Activated CD4-positive, CD25-positive, alpha-beta regulatory T cell treated with anti-CD3 and anti-CD28 coated beads, Interleukin-2, amount 50 U/mL, for 16 hours (primary cell): ENCODE data around the gene GLIS2.
"Not testable (repeated sequence)": the region's sequence is repeated elsewhere in the genome, so short reads cannot be mapped to it uniquely, and the experiment has no call there.

ENCODE experiments used
- DNase-seq: peaks from one replicate; pipeline ENCODE4 v3.0.0-alpha.2; 2020; ENCODE audit warnings: low read depth, low spot score

Gene GLIS2

GRCh38 chr16:4319454-4320421 lies 3.9 kb downstream of the GLIS2 start:
- DNase-seq: no peak

DNA sequence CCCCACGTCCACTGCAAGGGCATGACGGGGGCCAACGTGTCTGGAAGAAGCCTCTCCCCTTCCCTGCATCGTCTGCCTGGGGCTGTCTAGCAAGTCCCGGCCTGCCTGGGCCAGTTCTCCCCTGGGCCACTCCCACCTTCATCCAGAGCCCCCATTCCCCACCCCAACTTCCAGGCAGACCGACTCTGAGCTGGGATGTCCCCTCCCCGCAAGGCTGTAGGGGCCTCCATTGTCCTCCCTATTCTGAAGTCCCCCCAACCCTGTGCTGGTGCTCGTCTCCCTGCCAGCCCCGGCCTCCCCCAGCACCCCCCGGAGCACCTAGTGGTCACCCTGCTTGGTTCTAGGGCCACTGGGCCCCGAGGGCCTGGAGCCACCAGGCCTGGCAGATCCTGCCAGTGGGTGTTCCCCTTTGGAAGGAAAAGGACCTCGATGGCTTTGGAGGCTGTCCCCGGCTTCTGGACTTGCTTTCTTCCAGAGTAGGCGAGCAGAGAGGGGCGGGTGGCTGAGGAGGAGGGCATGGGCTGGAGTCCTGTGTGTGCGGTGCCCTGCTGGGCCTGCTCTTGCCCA lies 4.8 kb downstream of the GLIS2 start:
- DNase-seq: no peak

DNA sequence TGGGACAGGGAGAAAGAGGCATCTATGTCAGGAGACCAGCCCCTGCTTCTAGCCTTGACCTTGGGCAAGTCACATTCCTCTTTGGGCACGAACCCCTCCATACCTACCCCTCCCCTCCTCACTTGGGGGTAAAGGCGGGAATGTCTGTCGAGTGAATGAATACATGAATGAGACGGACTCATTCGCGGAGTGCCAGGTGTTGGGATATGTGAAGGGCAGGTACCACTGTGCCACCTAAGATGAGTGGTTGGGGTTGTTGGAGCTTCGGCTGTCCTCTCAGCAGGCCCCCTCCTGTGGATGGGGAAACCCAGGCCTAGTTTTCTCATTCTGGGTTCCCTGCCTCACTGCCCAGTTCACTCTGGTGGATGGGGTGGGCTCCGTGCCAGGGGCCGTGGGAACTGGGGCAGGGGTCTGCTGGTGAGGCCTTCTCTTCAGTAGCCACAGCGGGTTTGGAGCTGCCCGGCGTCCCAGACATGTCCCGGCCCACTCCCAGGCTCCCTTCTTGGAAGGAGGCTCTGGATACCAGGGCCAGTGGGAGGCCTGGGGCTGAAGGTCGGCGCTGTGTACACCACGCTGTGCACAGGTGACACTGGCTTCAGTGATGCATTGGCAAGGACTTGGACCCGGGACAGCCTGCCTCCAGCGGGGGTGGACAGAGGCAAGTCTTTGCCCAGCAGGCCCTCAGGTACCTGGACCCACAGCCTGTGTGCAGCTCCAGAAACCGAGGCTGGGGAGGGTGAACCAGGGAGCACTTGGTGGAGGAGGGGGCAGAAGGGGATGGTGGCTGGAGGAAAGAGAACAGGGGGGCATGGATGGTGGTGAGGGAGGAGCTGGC lies 5.6 kb downstream of the GLIS2 start:
- no peak for DNase-seq

- no peak for DNase-seq
Measured at GRCh38 chr16:4322121-4323052, 6.5 kb downstream of the GLIS2 start.

- no peak for DNase-seq
Measured at GRCh38 chr16:4323071-4323844, 7.4 kb downstream of the GLIS2 start.

DNA sequence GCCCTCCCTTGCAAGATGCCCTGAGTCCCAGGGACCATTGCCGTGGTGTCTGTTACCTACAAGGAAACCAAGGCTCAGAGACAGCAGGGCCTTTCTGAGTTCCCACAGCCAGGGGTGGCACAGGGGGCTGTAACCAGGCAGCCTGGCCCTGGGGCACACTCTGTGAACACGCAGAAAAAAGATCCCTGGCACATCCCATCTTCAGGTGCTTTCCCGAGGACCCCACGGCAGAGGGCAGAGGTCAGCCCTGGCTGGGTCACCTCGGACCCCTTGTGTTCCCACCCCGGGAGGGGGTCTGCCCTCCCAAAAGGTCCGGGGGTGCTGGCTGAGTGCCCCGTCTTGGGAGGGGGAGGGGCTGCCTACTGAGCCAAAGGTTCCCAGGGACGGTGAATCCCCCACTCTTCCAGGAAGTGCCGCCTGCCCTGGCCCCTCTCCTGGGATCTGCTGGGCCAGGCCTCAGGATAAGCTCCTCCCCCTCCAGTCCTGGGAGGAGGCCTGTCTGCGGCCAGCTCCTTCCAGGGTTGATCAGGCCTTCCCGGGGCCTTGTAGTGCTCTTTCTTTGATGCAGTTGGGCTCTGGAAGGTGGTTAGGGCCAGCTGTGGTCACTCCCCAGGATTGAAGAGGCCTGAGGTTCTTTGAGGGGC lies 8.1 kb downstream of the GLIS2 start:
- no peak for DNase-seq

DNA sequence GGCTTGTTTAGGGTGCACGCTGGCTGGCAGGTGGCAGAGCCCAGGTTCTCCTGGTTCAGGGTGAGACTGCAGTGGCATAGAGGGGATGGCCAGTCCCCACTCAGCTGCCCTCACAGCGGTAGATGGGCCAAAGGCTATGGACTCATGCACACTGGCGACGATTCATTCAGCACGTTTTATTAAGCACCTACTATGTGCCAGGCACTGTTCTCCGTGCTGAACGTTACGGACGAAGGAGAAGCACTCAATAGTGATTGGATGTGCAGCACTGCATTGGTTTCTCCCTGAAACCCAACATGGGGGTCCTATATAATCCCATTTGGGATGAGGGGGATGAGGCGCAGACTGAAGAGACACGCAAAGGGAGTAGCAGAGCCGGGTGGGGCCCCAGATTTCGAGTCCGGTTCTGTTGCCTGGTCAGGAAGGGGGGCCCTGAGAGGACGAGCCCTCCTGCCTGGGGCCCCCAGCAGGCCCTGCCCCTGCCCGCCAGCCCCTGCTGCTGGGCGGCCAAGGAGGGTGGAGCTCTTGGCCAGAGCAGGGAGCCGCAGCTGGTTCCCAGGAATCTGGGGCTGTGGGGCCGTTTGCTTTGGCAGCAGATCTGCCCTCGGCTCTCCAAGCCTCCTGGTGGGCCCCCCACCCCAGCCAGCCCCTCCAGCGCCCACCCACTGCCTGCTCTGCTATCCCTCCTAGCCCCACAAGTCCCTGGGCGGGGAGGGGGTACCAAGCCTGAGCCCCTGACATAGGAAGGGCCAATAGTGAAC lies 8.8 kb downstream of the GLIS2 start:
- DNase-seq: no peak

GRCh38 chr16:4325253-4325758 lies 9.4 kb downstream of the GLIS2 start:
- DNase-seq: no peak

GRCh38 chr16:4327386-4328045 lies 11.6 kb downstream of the GLIS2 start:
- DNase-seq: no peak

- DNase-seq: no peak
Measured at GRCh38 chr16:4328046-4328781, 12.3 kb downstream of the GLIS2 start.

DNA sequence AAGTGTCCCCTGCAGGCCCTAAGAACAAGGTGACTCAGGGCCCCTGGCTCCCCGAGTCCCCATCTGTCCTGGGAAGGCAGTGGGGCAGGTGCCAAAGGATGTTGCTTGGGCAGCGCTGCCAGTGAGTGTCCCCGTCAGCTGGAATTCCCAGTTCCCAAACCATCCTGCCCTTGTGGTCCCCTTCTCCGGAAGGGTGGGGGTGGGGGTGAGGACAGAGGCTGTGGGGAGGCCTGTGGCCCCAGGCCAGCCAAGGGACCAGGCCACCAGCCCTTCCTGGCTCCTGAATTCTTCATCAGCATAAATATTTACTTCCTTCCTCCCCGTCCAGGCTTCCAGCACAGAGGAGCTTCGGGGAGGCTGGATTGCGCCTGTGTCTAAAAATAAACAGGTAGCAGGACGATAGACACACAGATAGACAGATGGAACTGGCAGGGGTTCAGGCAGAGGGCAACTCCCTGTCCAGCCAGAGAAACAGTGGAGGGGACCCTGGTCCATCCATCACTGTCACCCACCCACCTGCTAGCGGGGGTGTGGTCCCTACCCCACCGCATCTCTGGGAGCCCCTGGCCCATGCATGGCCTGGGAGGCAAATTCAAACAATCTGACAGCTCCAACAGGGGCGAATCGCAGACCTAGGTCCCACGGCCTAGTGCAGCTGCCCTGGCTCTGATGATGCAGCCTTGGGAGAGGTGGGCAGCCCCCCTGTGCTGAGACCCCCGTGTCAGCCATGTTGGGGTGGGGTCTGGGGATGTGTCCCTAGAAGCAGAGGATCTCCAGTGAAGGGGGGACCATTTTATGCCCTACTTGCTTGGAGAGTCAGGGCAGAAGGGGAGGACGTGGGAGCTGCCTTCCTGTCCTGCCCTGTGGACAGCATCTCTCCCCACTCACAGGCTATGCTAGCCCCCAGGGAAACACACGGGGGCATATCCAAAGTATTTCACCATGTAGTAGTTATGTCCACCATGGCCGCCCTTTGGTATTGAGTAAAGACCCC lies 13.2 kb downstream of the GLIS2 start:
- no peak for DNase-seq

DNA sequence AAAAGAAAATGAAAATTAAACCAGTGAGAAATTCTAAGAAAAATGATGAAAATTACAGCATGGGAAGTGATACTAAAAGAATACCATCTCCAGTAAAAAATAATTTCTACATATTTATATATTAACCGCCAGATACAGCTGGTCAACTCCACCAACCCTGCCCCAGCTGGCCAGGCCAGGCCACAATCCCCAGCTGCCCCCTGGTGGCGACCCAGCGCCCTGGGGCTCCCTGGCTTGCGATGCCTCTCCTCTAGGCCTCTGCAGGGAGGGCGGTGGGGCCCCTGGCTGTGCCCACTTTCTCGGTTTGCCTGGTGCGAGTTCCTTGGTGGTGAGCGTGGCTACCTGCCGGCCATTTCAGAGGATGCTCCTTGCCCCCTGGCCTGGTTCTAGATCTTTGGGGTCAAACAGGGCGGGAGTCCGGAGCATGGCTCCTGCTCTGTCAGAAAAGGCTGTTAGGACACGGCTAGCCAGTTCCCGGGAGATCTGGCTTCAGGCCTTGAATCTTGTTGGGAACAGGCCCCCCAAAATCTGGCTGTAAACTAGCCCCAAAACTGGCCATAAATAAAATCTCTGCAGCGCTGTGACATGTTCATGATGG lies 14.5 kb downstream of the GLIS2 start:
- peak; percentile 59 for DNase-seq

DNA sequence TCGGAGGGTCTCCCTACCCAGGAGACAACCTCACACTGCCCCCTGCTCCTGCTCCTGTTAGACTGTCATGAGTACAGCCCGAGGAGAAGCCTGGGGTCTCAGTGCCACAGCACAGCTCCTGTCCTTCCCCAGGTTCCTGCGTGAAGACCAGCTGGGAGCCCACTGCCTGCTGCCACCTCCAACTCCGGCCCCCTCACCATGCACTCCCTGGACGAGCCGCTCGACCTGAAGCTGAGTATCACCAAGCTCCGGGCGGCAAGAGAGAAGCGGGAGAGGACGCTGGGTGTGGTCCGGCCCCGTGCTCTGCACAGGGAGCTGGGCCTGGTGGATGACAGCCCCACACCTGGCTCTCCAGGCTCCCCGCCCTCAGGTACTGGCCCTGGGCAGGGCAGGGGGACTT lies 16.2 kb downstream of the GLIS2 start:
- DNase-seq: no peak

DNA sequence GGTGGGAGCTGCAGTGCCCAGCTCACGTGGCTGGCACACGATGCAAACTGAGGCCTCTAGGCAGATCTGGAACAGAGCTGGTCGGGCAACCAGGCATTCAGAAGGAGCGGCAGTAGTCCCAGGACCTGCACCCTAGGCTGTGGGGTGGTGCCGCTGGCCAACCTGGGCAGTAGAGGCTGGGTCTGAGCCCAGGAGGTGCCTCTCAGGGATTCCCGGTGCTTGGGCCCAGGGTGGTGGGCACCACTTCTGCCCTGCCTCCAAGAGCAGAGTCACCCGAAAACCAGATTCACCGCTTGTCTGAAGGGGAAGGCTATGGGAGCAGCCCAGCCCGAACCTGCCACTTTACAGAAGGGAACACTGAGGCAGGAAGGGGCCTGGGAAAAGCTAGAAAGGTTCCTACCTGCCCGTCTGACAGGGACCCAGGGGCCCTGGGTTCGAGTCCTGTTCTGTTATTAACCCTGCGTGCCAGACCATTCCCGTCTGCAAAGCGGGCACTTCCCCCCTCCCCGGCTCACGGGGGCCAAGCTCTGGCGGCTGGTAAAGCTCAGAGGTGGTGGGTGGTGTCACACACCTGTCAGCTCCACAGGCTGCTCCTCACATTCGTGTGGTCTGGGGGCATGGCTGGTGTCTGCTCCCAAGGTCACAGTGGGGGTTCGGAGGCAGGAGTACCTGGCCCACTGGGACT lies 16.9 kb downstream of the GLIS2 start:
- no peak for DNase-seq

DNA sequence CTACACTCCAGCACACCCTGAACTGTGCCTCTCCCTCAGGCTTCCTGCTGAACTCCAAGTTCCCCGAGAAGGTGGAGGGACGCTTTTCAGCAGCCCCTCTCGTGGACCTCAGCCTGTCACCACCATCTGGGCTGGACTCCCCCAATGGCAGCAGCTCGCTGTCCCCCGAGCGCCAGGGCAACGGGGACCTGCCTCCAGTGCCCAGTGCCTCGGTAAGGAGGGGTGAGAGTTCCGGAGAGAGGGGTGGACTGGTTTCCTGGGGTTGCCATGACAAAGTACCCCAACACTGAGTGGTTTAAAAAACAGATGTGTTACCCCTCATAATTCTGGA lies 17.4 kb downstream of the GLIS2 start:
- no peak for DNase-seq

DNA sequence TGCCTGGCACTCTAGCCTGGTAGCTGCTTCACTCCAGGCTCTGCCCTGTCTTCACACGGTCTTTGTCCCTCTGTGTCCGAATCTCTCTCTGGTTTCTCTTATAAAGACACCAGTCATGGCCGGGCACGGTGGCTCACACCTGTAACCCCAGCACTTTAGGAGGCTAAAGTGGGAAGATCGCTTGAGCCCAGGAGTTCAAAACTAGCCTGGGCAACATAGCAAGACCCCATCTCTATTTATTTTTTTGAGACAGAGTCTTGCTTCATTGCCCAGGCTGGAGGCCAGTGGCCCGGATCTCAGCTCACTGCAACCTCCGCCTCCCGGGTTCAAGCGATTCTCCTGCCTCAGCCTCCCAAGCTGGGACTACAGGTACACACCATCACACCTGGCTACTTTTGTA lies 17.8 kb downstream of the GLIS2 start:
- not testable (repeated sequence) for DNase-seq
